Liver (tissue), 9 donors: Measurements from ENCODE around the gene LAMA1. TPM values are rescaled to one million over a fixed set of nuclear protein-coding genes. Genes with fewer than 3 reads are reported as not detected.

Experiments used
- DNase-seq: peaks from one replicate; pipeline ENCODE4 v3.0.0-alpha.2; 2017; ENCODE audit warnings: low spot score
- H3K27ac ChIP-seq, 2 donors: one replicate each; pipeline ENCODE4 v1.7.0; 2013; ENCODE audit warnings: inconsistent platforms in 2 of 2, low read length in 2 of 2, control low read depth in 1 of 2, low read depth in 1 of 2, mild to moderate bottlenecking in 1 of 2
- H3K27me3 ChIP-seq, 4 donors: one replicate each; pipeline versions ENCODE4 v1.6.1 to v1.7.0; 2013; ENCODE audit warnings: low read length in 3 of 4, inconsistent platforms in 1 of 4, mild to moderate bottlenecking in 1 of 4, moderate library complexity in 1 of 4; ENCODE audit not compliant: control insufficient read depth in 4 of 4, insufficient read depth in 4 of 4
- H3K36me3 ChIP-seq, 4 donors: one replicate each; pipeline versions ENCODE4 v1.6.1 to v1.7.0; 2013; ENCODE audit warnings: low read length in 3 of 4, mild to moderate bottlenecking in 3 of 4, low read depth in 1 of 4, moderate library complexity in 1 of 4; ENCODE audit not compliant: control insufficient read depth in 4 of 4, insufficient read depth in 3 of 4
- H3K4me1 ChIP-seq, 4 donors: one replicate each; pipeline versions ENCODE4 v1.6.1 to v1.7.0; 2013; ENCODE audit warnings: low read length in 3 of 4, mild to moderate bottlenecking in 3 of 4, moderate library complexity in 1 of 4; ENCODE audit not compliant: control insufficient read depth in 4 of 4, insufficient read depth in 4 of 4
- H3K4me3 ChIP-seq, 3 donors: one replicate each; pipeline versions ENCODE4 v1.6.1 to v1.7.0; 2013; ENCODE audit warnings: low read length in 3 of 3, control low read depth in 1 of 3, low read depth in 1 of 3, mild to moderate bottlenecking in 1 of 3
- H3K9ac ChIP-seq, 2 donors: one replicate each; pipeline ENCODE4 v1.7.0; 2013; ENCODE audit warnings: low read length in 2 of 2, mild to moderate bottlenecking in 2 of 2, moderate library complexity in 2 of 2, control low read depth in 1 of 2, low read depth in 1 of 2
- H3K9me3 ChIP-seq, 4 donors: one replicate each; pipeline versions ENCODE4 v1.6.1 to v1.7.0; 2013; ENCODE audit warnings: low read length in 3 of 4; ENCODE audit not compliant: control insufficient read depth in 4 of 4
- EGR1 ChIP-seq, 2 donors: IDR thresholded peaks; 2 replicates each; pipeline ENCODE4 v1.6.1; 2016 to 2018; ENCODE audit warnings: antibody characterized with exemption in 2 of 2, low read depth in 2 of 2
- FOXA2 ChIP-seq: IDR thresholded peaks from 2 replicates; pipeline ENCODE4 v1.6.1; 2016; ENCODE audit warnings: antibody characterized with exemption
- GABPA ChIP-seq, 2 donors: IDR thresholded peaks in 1 of 2; conservative IDR thresholded peaks in 1 of 2; 2 replicates each; pipeline ENCODE4 v1.6.1; 2016; ENCODE audit warnings: antibody characterized with exemption in 2 of 2, mild to moderate bottlenecking in 1 of 2, moderate library complexity in 1 of 2
- HNF4A ChIP-seq, 2 donors: conservative IDR thresholded peaks; 2 replicates each; pipeline ENCODE4 v1.6.1; 2016; ENCODE audit warnings: antibody characterized with exemption in 2 of 2, mild to moderate bottlenecking in 2 of 2
- HNF4G ChIP-seq: IDR thresholded peaks from 2 replicates; pipeline ENCODE4 v1.6.1; 2016; ENCODE audit warnings: antibody characterized with exemption
- NR2F2 ChIP-seq: IDR thresholded peaks from 2 replicates; pipeline ENCODE4 v1.6.1; 2016; ENCODE audit warnings: antibody characterized with exemption
- RXRA ChIP-seq, 2 donors: IDR thresholded peaks; 2 replicates each; pipeline ENCODE4 v1.6.1; 2017 to 2018; ENCODE audit warnings: antibody characterized with exemption in 2 of 2, mild to moderate bottlenecking in 1 of 2
- SP1 ChIP-seq: IDR thresholded peaks from 2 replicates; pipeline ENCODE4 v1.6.1; 2018; ENCODE audit warnings: antibody characterized with exemption, mild to moderate bottlenecking
- TAF1 ChIP-seq: conservative IDR thresholded peaks from 2 replicates; pipeline ENCODE4 v1.6.1; 2016; ENCODE audit warnings: antibody characterized with exemption, mild to moderate bottlenecking
- YY1 ChIP-seq: IDR thresholded peaks from 2 replicates; pipeline ENCODE4 v1.6.1; 2016; ENCODE audit warnings: antibody characterized with exemption, mild to moderate bottlenecking
- WGBS: extraction: QIAGEN DNeasy Blood & Tissue Kit; methylation state at CpG from one replicate; pipeline ENCODE4 v1.1.7; 2013; 5-methylcytosine and 5-hydroxymethylcytosine counted together
- polyA plus RNA-seq, 2 donors: library from polyadenylated mRNA; stranded (reverse) in 1 of 2; unstranded in 1 of 2; fragments of 200-250 nt in 1 of 2; fragments of >200 nt in 1 of 2; fragmentation: Nextera tagmentation in 1 of 2; extraction: Ambion mirVana in 1 of 2; gene quantifications; one replicate each; pipeline versions ENCODE4 v1.2.1 to v1.2.3, GENCODE V29; 2013 to 2015
- total RNA-seq, 2 donors: library from RNA; depleted of rRNA; stranded (reverse); fragments of >200 nt; gene quantifications; one replicate each; pipeline ENCODE4 v1.2.3, GENCODE V29; 2014
- TF ChIP-seq, protein P1 (sequence below): IDR thresholded peaks from 2 replicates; pipeline ENCODE4 v1.6.1; 2016; ENCODE audit warnings: antibody characterized with exemption, mild to moderate bottlenecking
- TF ChIP-seq, protein P2 (sequence below): IDR thresholded peaks from 2 replicates; pipeline ENCODE4 v1.6.1; 2016; ENCODE audit warnings: antibody characterized with exemption
- TF ChIP-seq, protein P3 (sequence below): fragments of 150-350 bp; IDR thresholded peaks from 2 replicates; pipeline ENCODE4 v1.5.1; 2017; ENCODE audit warnings: improper control_type of control experiment, low read depth, low read length; ENCODE audit not compliant: missing input control
- TF ChIP-seq, protein P4 (sequence below): IDR thresholded peaks from 2 replicates; pipeline ENCODE4 v1.6.1; 2016; ENCODE audit warnings: antibody characterized with exemption
- donor health status: healthy.
- donor health status: healthy.
- donor health status: healthy.
- donor health status: healthy.
- donor health status: healthy.

Gene LAMA1
- total and polyA plus RNA-seq, 4 donors, result 0.05 to 0.67 (median 0.43) TPM

DNA sequence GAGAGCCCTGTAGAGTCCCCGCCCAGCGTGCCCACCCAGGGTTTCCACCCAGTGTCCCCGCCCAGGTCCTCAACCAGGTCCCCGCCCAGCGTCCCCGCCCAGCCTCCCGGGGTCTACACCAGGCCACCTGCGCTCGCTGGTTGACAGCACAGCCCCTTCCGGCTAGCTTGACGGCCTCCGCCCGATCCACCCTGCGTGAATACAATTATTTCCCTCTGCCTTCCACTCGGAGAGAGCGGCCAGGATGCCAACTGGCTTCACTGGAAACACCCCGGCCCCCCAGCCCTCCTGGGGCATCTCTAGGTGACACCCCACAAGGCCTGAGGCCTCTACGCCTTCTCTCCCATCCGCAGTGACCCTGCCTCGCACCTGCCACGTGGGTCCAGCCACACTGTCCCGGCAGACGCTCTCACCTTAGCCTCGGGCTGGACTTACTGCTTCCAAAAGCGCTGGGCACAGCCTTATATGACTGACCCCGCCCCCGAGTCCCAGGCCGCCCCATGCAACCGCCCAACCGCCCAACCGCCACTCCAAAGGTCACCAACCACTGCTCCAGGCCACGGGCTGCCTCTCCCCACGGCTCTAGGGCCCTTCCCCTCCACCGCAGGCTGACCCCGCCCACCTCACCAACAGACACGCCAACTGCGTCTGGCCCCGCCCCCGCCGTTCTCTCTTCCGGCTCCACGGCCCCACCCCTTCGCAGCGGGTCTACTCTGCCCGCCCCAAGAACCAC, 188.1 kb downstream of the LAMA1 start:
- WGBS, result 92% methylated on average over 45 of the region's 45 CpGs

DNA sequence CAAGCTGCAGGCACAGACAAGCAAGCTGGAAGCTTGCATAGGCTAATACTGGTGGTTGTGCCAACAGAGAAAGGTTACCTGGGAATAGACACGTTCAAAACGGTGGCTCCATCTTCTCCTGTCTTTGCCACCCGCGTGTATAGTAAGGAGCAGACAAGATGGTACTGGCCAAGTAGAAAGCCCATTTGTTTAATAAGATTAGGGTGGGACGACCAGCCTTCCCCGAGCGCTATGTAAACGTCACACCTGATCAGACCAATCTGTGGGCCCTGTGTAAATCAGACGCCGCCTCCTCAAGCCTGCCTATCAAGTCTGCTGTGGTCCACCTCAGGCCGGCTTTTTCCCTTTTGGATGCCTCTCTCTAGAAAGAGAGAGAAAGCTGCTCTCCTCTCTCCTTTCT, 189.2 kb downstream of the LAMA1 start:
- no peaks in the 10 kb centered on the region for H3K4me1 ChIP-seq
- no peak overlapping the region for H3K27ac ChIP-seq
- no peak for DNase-seq
- H3K9me3 ChIP-seq, result no peaks in the 10 kb centered on the region
- no peaks in the 10 kb centered on the region for H3K27me3 ChIP-seq
- WGBS, result 77% methylated on average over 11 of the region's 11 CpGs
- H3K36me3 ChIP-seq, result no peaks in the 10 kb centered on the region
- TF ChIP-seq GABPA (IDR thresholded peaks at IDR 0.05 in 1 of 2, conservative IDR thresholded peaks at IDR 0.05 in 1 of 2), result no peak
- no peak for TF ChIP-seq RXRA (IDR thresholded peaks at IDR 0.05)
- TF ChIP-seq, protein P1, sequence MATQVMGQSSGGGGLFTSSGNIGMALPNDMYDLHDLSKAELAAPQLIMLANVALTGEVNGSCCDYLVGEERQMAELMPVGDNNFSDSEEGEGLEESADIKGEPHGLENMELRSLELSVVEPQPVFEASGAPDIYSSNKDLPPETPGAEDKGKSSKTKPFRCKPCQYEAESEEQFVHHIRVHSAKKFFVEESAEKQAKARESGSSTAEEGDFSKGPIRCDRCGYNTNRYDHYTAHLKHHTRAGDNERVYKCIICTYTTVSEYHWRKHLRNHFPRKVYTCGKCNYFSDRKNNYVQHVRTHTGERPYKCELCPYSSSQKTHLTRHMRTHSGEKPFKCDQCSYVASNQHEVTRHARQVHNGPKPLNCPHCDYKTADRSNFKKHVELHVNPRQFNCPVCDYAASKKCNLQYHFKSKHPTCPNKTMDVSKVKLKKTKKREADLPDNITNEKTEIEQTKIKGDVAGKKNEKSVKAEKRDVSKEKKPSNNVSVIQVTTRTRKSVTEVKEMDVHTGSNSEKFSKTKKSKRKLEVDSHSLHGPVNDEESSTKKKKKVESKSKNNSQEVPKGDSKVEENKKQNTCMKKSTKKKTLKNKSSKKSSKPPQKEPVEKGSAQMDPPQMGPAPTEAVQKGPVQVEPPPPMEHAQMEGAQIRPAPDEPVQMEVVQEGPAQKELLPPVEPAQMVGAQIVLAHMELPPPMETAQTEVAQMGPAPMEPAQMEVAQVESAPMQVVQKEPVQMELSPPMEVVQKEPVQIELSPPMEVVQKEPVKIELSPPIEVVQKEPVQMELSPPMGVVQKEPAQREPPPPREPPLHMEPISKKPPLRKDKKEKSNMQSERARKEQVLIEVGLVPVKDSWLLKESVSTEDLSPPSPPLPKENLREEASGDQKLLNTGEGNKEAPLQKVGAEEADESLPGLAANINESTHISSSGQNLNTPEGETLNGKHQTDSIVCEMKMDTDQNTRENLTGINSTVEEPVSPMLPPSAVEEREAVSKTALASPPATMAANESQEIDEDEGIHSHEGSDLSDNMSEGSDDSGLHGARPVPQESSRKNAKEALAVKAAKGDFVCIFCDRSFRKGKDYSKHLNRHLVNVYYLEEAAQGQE, result no peak
- TF ChIP-seq, protein P2, sequence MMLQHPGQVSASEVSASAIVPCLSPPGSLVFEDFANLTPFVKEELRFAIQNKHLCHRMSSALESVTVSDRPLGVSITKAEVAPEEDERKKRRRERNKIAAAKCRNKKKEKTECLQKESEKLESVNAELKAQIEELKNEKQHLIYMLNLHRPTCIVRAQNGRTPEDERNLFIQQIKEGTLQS, result no peak
- no peak for TF ChIP-seq NR2F2
- TF ChIP-seq, protein P3, sequence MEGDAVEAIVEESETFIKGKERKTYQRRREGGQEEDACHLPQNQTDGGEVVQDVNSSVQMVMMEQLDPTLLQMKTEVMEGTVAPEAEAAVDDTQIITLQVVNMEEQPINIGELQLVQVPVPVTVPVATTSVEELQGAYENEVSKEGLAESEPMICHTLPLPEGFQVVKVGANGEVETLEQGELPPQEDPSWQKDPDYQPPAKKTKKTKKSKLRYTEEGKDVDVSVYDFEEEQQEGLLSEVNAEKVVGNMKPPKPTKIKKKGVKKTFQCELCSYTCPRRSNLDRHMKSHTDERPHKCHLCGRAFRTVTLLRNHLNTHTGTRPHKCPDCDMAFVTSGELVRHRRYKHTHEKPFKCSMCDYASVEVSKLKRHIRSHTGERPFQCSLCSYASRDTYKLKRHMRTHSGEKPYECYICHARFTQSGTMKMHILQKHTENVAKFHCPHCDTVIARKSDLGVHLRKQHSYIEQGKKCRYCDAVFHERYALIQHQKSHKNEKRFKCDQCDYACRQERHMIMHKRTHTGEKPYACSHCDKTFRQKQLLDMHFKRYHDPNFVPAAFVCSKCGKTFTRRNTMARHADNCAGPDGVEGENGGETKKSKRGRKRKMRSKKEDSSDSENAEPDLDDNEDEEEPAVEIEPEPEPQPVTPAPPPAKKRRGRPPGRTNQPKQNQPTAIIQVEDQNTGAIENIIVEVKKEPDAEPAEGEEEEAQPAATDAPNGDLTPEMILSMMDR, result no peak
- TF ChIP-seq HNF4G, result no peak
- TF ChIP-seq EGR1 (IDR thresholded peaks at IDR 0.05; ENCODE audit: low read depth in 2 of 2), result no peak
- no peak overlapping the region for H3K9ac ChIP-seq
- H3K4me3 ChIP-seq, result no peak overlapping the region

More for the DNA sequence above, 188.1 kb downstream of the LAMA1 start:
- no peak for DNase-seq
- TF ChIP-seq, protein P3, result no peak
- TF ChIP-seq YY1, result no peak
- no peak for TF ChIP-seq HNF4G
- TF ChIP-seq FOXA2, result no peak
- no peak for TF ChIP-seq GABPA (IDR thresholded peaks at IDR 0.05 in 1 of 2, conservative IDR thresholded peaks at IDR 0.05 in 1 of 2)
- no peak for TF ChIP-seq HNF4A (conservative IDR thresholded peaks at IDR 0.05)
- TF ChIP-seq SP1, result no peak
- no peak for TF ChIP-seq EGR1 (IDR thresholded peaks at IDR 0.05; ENCODE audit: low read depth in 2 of 2)
- TF ChIP-seq TAF1, result no peak
- TF ChIP-seq, protein P4, sequence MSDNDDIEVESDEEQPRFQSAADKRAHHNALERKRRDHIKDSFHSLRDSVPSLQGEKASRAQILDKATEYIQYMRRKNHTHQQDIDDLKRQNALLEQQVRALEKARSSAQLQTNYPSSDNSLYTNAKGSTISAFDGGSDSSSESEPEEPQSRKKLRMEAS, result no peak
- TF ChIP-seq NR2F2, result no peak
- Histone ChIP-seq H3K27ac (no peak overlapping the region), H3K27me3 (no peaks in the 10 kb centered on the region), H3K9me3 (no peaks in the 10 kb centered on the region), H3K36me3 (no peaks in the 10 kb centered on the region), H3K9ac (no peak overlapping the region), H3K4me3 (no peak overlapping the region), H3K4me1 (no peaks in the 10 kb centered on the region)
